AG09309 (cell line): ENCODE results near the gene MSANTD3.
"Not testable (repeated sequence)": the region's sequence is repeated elsewhere in the genome, so short reads cannot be mapped to it uniquely, and the experiment has no call there.

Experiments
- DNase-seq: peaks from one replicate; pipeline ENCODE4 v3.0.0-alpha.2; 2010; ENCODE audit warnings: low read depth
- H3K4me3 ChIP-seq: 2 replicates; pipeline ENCODE4 v1.5.1; 2011; ENCODE audit warnings: mild to moderate bottlenecking, low read depth, low read length, moderate library complexity; ENCODE audit not compliant: control insufficient read depth
- TF ChIP-seq, protein P1 (sequence below): IDR thresholded peaks from 2 replicates; pipeline ENCODE4 v1.5.1; 2011; ENCODE audit warnings: mild to moderate bottlenecking, low read depth, low read length, inconsistent platforms; ENCODE audit not compliant: insufficient read depth, control insufficient read depth; ENCODE audit errors: missing control alignments

The MSANTD3 gene

GRCh38 chr9:100417815-100418214 lies 9.1 kb upstream of the MSANTD3 start:
- no peak overlapping the region for H3K4me3 ChIP-seq
- TF ChIP-seq, protein P1, sequence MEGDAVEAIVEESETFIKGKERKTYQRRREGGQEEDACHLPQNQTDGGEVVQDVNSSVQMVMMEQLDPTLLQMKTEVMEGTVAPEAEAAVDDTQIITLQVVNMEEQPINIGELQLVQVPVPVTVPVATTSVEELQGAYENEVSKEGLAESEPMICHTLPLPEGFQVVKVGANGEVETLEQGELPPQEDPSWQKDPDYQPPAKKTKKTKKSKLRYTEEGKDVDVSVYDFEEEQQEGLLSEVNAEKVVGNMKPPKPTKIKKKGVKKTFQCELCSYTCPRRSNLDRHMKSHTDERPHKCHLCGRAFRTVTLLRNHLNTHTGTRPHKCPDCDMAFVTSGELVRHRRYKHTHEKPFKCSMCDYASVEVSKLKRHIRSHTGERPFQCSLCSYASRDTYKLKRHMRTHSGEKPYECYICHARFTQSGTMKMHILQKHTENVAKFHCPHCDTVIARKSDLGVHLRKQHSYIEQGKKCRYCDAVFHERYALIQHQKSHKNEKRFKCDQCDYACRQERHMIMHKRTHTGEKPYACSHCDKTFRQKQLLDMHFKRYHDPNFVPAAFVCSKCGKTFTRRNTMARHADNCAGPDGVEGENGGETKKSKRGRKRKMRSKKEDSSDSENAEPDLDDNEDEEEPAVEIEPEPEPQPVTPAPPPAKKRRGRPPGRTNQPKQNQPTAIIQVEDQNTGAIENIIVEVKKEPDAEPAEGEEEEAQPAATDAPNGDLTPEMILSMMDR, result no peak
- DNase-seq, result no peak

GRCh38 chr9:100419166-100419565 lies 7.8 kb upstream of the MSANTD3 start:
- TF ChIP-seq, protein P1, result no peak
- no peak for DNase-seq
- H3K4me3 ChIP-seq, result no peak overlapping the region

DNA sequence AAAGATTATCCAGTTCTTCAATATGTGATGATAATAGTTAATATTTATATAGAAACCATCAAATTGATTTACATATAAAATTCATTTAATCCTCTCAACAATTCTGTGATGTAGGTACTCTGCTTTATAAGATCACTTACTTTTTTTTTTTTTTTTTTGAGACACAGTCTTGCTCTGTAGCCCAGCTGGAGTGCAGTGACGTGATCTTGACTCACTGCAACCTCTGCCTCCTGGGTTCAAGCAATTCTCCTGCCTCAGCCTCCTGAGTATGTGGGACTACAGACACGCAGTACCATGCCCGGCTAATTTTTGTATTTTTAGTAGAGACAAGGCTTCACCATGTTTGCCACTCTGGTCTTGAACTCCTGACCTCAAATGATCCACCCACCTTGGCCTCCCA lies 5.8 kb upstream of the MSANTD3 start:
- H3K4me3 ChIP-seq, DNase-seq: not testable (repeated sequence)

DNA sequence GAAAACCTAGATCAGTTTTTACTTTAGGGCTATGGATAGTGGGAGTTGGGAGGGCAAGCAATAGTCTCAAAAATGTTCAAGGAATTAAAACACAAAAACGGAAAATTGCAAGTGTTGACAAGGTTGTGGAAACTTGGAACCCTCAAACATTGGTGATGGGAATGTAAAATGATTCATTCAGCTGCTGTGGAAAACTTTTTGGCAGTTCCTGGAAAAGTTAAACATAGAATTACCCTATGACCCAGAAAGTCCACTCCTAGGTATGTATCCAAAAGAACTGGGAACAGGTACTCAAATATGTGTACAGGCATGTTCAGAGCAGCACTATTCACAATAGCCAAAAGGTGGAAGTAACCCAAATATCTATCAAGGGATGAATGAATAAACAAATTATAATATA lies 1.2 kb upstream of the MSANTD3 start:
- DNase-seq, result no peak
- H3K4me3 ChIP-seq, result no peak overlapping the region

GRCh38 chr9:100426189-100426529 lies 784 bp upstream of the MSANTD3 start:
- TF ChIP-seq, protein P1, result no peak
- H3K4me3 ChIP-seq, result peak overlapping the region; percentile 59
- no peak for DNase-seq

More for the DNA sequence above, 1.2 kb upstream of the MSANTD3 start:
- TF ChIP-seq, protein P1, result no peak

- TF ChIP-seq, protein P1, result no peak
- no peak for DNase-seq
Measured at GRCh38 chr9:100427366-100428263, 672 bp downstream of the MSANTD3 start.

GRCh38 chr9:100428871-100429654 lies 2.1 kb downstream of the MSANTD3 start:
- H3K4me3 ChIP-seq, result peak overlapping the region; percentile 87
- TF ChIP-seq, protein P1, result peak; percentile 9
- peak; percentile 98 for DNase-seq

More at GRCh38 chr9:100427366-100428263, 672 bp downstream of the MSANTD3 start:
- H3K4me3 ChIP-seq, result peak overlapping the region; percentile 87
